ENCODE measurements around the gene EXD3.

The EXD3 gene

GRCh38 chr9:137405677-137406081 is 17.3 kb downstream of the EXD3 start:
- Histone ChIP-seq H3K79me2 (ENCODE audit: low read length) (no peaks in the 10 kb centered on the region), H3K4me2 (ENCODE audit: low read depth, low read length) (no peak overlapping the region), H4K20me1 (ENCODE audit: insufficient read depth, low read length) (no peaks in the 10 kb centered on the region), H3K4me3 (ENCODE audit: low read length) (no peak overlapping the region), H3K27ac (ENCODE audit: low read length) (no peak overlapping the region), H3K4me1 (ENCODE audit: low read length) (no peaks in the 10 kb centered on the region), H3K36me3 (replicated peaks; ENCODE audit: insufficient read depth, low read length) (no peaks in the 10 kb centered on the region), H3K9ac (ENCODE audit: low read length) (no peak overlapping the region), H3K27me3 (replicated peaks; ENCODE audit: insufficient read depth, low read length) (no peaks in the 10 kb centered on the region), H3K9me3 (replicated peaks; ENCODE audit: insufficient read depth, low read length) (no peaks in the 10 kb centered on the region), H2AFZ (ENCODE audit: low read length) (no peak overlapping the region), H3K9me2 (replicated peaks; ENCODE audit: insufficient read depth, low read length) (no peaks in the 10 kb centered on the region), H3F3A (ENCODE audit: insufficient read depth, low read length) (no peaks in the 10 kb centered on the region)
- DNase-seq: no peak
- TF ChIP-seq EZH2phosphoT487 (IDR thresholded peaks at IDR 0.05; ENCODE audit: low read length) (no peak), EZH2 (optimal IDR thresholded peaks at IDR 0.05; ENCODE audit: low read depth, low read length) (no peak)

GRCh38 chr9:137404961-137405567 is 17.9 kb downstream of the EXD3 start:
- Histone ChIP-seq H4K20me1 (ENCODE audit: insufficient read depth, low read length) (no peaks in the 10 kb centered on the region), H3F3A (ENCODE audit: insufficient read depth, low read length) (no peaks in the 10 kb centered on the region), H3K36me3 (replicated peaks; ENCODE audit: insufficient read depth, low read length) (no peaks in the 10 kb centered on the region), H3K9me3 (replicated peaks; ENCODE audit: insufficient read depth, low read length) (no peaks in the 10 kb centered on the region), H3K4me1 (ENCODE audit: low read length) (no peaks in the 10 kb centered on the region), H2AFZ (ENCODE audit: low read length) (no peak overlapping the region), H3K27me3 (replicated peaks; ENCODE audit: insufficient read depth, low read length) (no peaks in the 10 kb centered on the region), H3K4me2 (ENCODE audit: low read depth, low read length) (no peak overlapping the region), H3K9ac (ENCODE audit: low read length) (no peak overlapping the region), H3K9me2 (replicated peaks; ENCODE audit: insufficient read depth, low read length) (no peaks in the 10 kb centered on the region), H3K79me2 (ENCODE audit: low read length) (no peaks in the 10 kb centered on the region), H3K4me3 (ENCODE audit: low read length) (no peak overlapping the region), H3K27ac (ENCODE audit: low read length) (no peak overlapping the region)
- no peak for TF ChIP-seq EZH2 (optimal IDR thresholded peaks at IDR 0.05; ENCODE audit: low read depth, low read length)
- no peak for TF ChIP-seq EZH2phosphoT487 (IDR thresholded peaks at IDR 0.05; ENCODE audit: low read length)
- TF ChIP-seq CTCF (IDR thresholded peaks at IDR 0.05; ENCODE audit: low read length): no peak
- no peak for DNase-seq

GRCh38 chr9:137403269-137403668 is 19.7 kb downstream of the EXD3 start:
- no peaks in the 10 kb centered on the region for H3K4me1 ChIP-seq (ENCODE audit: low read length)
- TF ChIP-seq EZH2phosphoT487 (IDR thresholded peaks at IDR 0.05; ENCODE audit: low read length) (no peak), CTCF (IDR thresholded peaks at IDR 0.05; ENCODE audit: low read length) (no peak), EZH2 (optimal IDR thresholded peaks at IDR 0.05; ENCODE audit: low read depth, low read length) (no peak)
- H3K36me3 ChIP-seq (replicated peaks; ENCODE audit: insufficient read depth, low read length): no peaks in the 10 kb centered on the region

GRCh38 chr9:137402746-137403145 is 20.2 kb downstream of the EXD3 start:
- H3K9ac ChIP-seq (ENCODE audit: low read length): no peak overlapping the region
- no peaks in the 10 kb centered on the region for H3K36me3 ChIP-seq (replicated peaks; ENCODE audit: insufficient read depth, low read length)
- no peaks in the 10 kb centered on the region for H3K9me3 ChIP-seq (replicated peaks; ENCODE audit: insufficient read depth, low read length)
- H3F3A ChIP-seq (ENCODE audit: insufficient read depth, low read length): no peaks in the 10 kb centered on the region
- H2AFZ ChIP-seq (ENCODE audit: low read length): no peak overlapping the region
- H3K27ac ChIP-seq (ENCODE audit: low read length): no peak overlapping the region
- no peaks in the 10 kb centered on the region for H3K27me3 ChIP-seq (replicated peaks; ENCODE audit: insufficient read depth, low read length)
- H3K4me3 ChIP-seq (ENCODE audit: low read length): no peak overlapping the region
- H3K9me2 ChIP-seq (replicated peaks; ENCODE audit: insufficient read depth, low read length): no peaks in the 10 kb centered on the region
- H3K4me1 ChIP-seq (ENCODE audit: low read length): no peaks in the 10 kb centered on the region
- H4K20me1 ChIP-seq (ENCODE audit: insufficient read depth, low read length): no peaks in the 10 kb centered on the region
- H3K4me2 ChIP-seq (ENCODE audit: low read depth, low read length): no peak overlapping the region
- TF ChIP-seq EZH2 (optimal IDR thresholded peaks at IDR 0.05; ENCODE audit: low read depth, low read length): no peak
- no peak for TF ChIP-seq EZH2phosphoT487 (IDR thresholded peaks at IDR 0.05; ENCODE audit: low read length)
- no peak for TF ChIP-seq CTCF (IDR thresholded peaks at IDR 0.05; ENCODE audit: low read length)
- no peak for DNase-seq
- H3K79me2 ChIP-seq (ENCODE audit: low read length): no peaks in the 10 kb centered on the region

More at GRCh38 chr9:137403269-137403668, 19.7 kb downstream of the EXD3 start:
- Histone ChIP-seq H3F3A (ENCODE audit: insufficient read depth, low read length) (no peaks in the 10 kb centered on the region), H4K20me1 (ENCODE audit: insufficient read depth, low read length) (no peaks in the 10 kb centered on the region), H3K27me3 (replicated peaks; ENCODE audit: insufficient read depth, low read length) (no peaks in the 10 kb centered on the region), H3K9me2 (replicated peaks; ENCODE audit: insufficient read depth, low read length) (no peaks in the 10 kb centered on the region), H3K79me2 (ENCODE audit: low read length) (no peaks in the 10 kb centered on the region), H3K9ac (ENCODE audit: low read length) (no peak overlapping the region), H2AFZ (ENCODE audit: low read length) (no peak overlapping the region), H3K9me3 (replicated peaks; ENCODE audit: insufficient read depth, low read length) (no peaks in the 10 kb centered on the region), H3K4me2 (ENCODE audit: low read depth, low read length) (no peak overlapping the region), H3K4me3 (ENCODE audit: low read length) (no peak overlapping the region), H3K27ac (ENCODE audit: low read length) (no peak overlapping the region)
- DNase-seq: no peak
